SK-N-SH treated with all-trans-retinoic acid at 6 μM for 48 hours (cell line): ENCODE results near the gene ZC3H10.

ENCODE experiments used
- ATAC-seq: fragments of 200-7000 bp; cut with Tn5 transposase; 3 replicates; pipeline ENCODE4 v1.9.1; 2020; ENCODE audit warnings: mild to moderate bottlenecking, moderate library complexity
- BACH2 ChIP-seq: fragments of 250-450 bp; sonication (Bioruptor Pico); IDR thresholded peaks from 2 replicates; pipeline ENCODE4 v1.9.0; 2021; ENCODE audit warnings: mild to moderate bottlenecking, borderline replicate concordance
- CREB5 ChIP-seq: fragments of 250-450 bp; sonication (Bioruptor Pico); IDR thresholded peaks from 2 replicates; pipeline ENCODE4 v1.5.1; 2020; ENCODE audit warnings: low read depth, mild to moderate bottlenecking, moderate library complexity
- CSDC2 ChIP-seq: fragments of 250-450 bp; sonication (Bioruptor Pico); IDR thresholded peaks from 2 replicates; pipeline ENCODE4 v1.5.0; 2020; ENCODE audit warnings: mild to moderate bottlenecking, moderate library complexity
- ESRRG ChIP-seq: fragments of 250-450 bp; sonication (Bioruptor Pico); IDR thresholded peaks from 2 replicates; pipeline ENCODE4 v1.6.1; 2021; ENCODE audit warnings: mild to moderate bottlenecking
- GLIS3 ChIP-seq: fragments of 250-450 bp; sonication (Bioruptor Pico); IDR thresholded peaks from 2 replicates; pipeline ENCODE4 v1.5.0; 2020; ENCODE audit warnings: mild to moderate bottlenecking, moderate library complexity
- ISL1 ChIP-seq: fragments of 250-450 bp; sonication (Bioruptor Pico); IDR thresholded peaks from 2 replicates; pipeline ENCODE4 v2.1.2; 2022; ENCODE audit warnings: mild to moderate bottlenecking, moderate library complexity
- OSR1 ChIP-seq: fragments of 250-450 bp; sonication (Bioruptor Pico); IDR thresholded peaks from 2 replicates; pipeline ENCODE4 v1.8.0; 2022; ENCODE audit warnings: moderate library complexity, mild to moderate bottlenecking, inconsistent platforms
- PPARA ChIP-seq: fragments of 250-450 bp; sonication (Bioruptor Pico); IDR thresholded peaks from 2 replicates; pipeline ENCODE4 v1.5.0; 2020; ENCODE audit warnings: mild to moderate bottlenecking, borderline replicate concordance
- RARB ChIP-seq: fragments of 250-450 bp; sonication (Bioruptor Pico); IDR thresholded peaks from 2 replicates; pipeline ENCODE4 v1.8.0; 2021; ENCODE audit warnings: mild to moderate bottlenecking, moderate library complexity
- SNAI2 ChIP-seq: fragments of 250-450 bp; sonication (Bioruptor Pico); IDR thresholded peaks from 2 replicates; pipeline ENCODE4 v1.5.0; 2020; ENCODE audit warnings: mild to moderate bottlenecking, moderate library complexity
- TCF4 ChIP-seq: fragments of 250-450 bp; sonication (Bioruptor Pico); IDR thresholded peaks from 2 replicates; pipeline ENCODE4 v1.8.0; 2021; ENCODE audit warnings: mild to moderate bottlenecking, moderate library complexity, borderline replicate concordance
- ZC3H10 ChIP-seq: fragments of 250-450 bp; sonication (Bioruptor Pico); IDR thresholded peaks from 2 replicates; pipeline ENCODE4 v1.5.1; 2021; ENCODE audit warnings: mild to moderate bottlenecking, moderate library complexity
- ZFP3 ChIP-seq: fragments of 250-450 bp; sonication (Bioruptor Pico); IDR thresholded peaks from 2 replicates; pipeline ENCODE4 v1.5.0; 2020; ENCODE audit warnings: mild to moderate bottlenecking, moderate library complexity
- ZFP30 ChIP-seq: fragments of 450-650 bp; formaldehyde crosslinking; IDR thresholded peaks from 2 replicates; pipeline ENCODE4 v1.5.0; 2022; ENCODE audit warnings: mild to moderate bottlenecking, moderate library complexity
- ZNF70 ChIP-seq: fragments of 450-650 bp; formaldehyde crosslinking; IDR thresholded peaks from 2 replicates; pipeline ENCODE4 v1.5.0; 2020; ENCODE audit warnings: mild to moderate bottlenecking, moderate library complexity
- ZNF8 ChIP-seq: fragments of 450-650 bp; formaldehyde crosslinking; IDR thresholded peaks from 2 replicates; pipeline ENCODE4 v1.5.0; 2020; ENCODE audit warnings: mild to moderate bottlenecking, moderate library complexity
- TF ChIP-seq, protein P1 (sequence below): fragments of 250-450 bp; sonication (Bioruptor Pico); IDR thresholded peaks from 2 replicates; pipeline ENCODE4 v1.8.0; 2021; ENCODE audit warnings: low read depth, mild to moderate bottlenecking, moderate library complexity, borderline replicate concordance
- TF ChIP-seq, protein P2 (sequence below): fragments of 250-450 bp; sonication (Bioruptor Pico); IDR thresholded peaks from 2 replicates; pipeline ENCODE4 v1.8.0; 2020; ENCODE audit warnings: mild to moderate bottlenecking, moderate library complexity, borderline replicate concordance
- TF ChIP-seq, protein P3 (sequence below): fragments of 250-450 bp; sonication (Bioruptor Pico); IDR thresholded peaks from 2 replicates; pipeline ENCODE4 v1.5.0; 2020; ENCODE audit warnings: mild to moderate bottlenecking, moderate library complexity

ZC3H10 gene

GRCh38 chr12:56130876-56131275, 12.8 kb downstream of the ZC3H10 start:
- ATAC-seq: no peak
- no peak for TF ChIP-seq ZC3H10 (CRISPR knock-in tag)
- no peak for TF ChIP-seq TCF4 (CRISPR knock-in tag)
- TF ChIP-seq ZNF8 (CRISPR knock-in tag): no peak
- no peak for TF ChIP-seq ZFP30
- TF ChIP-seq ZNF70 (CRISPR knock-in tag): no peak

GRCh38 chr12:56134897-56135296, 16.8 kb downstream of the ZC3H10 start:
- no peak for ATAC-seq
- no peak for TF ChIP-seq CSDC2
- TF ChIP-seq, protein P1, sequence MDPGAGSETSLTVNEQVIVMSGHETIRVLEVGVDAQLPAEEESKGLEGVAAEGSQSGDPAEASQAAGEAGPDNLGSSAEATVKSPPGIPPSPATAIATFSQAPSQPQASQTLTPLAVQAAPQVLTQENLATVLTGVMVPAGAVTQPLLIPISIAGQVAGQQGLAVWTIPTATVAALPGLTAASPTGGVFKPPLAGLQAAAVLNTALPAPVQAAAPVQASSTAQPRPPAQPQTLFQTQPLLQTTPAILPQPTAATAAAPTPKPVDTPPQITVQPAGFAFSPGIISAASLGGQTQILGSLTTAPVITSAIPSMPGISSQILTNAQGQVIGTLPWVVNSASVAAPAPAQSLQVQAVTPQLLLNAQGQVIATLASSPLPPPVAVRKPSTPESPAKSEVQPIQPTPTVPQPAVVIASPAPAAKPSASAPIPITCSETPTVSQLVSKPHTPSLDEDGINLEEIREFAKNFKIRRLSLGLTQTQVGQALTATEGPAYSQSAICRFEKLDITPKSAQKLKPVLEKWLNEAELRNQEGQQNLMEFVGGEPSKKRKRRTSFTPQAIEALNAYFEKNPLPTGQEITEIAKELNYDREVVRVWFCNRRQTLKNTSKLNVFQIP (CRISPR knock-in tag): no peak
- no peak for TF ChIP-seq GLIS3 (CRISPR knock-in tag)
- TF ChIP-seq ESRRG (CRISPR knock-in tag): no peak
- no peak for TF ChIP-seq SNAI2 (CRISPR knock-in tag)
- TF ChIP-seq ZFP30: no peak
- no peak for TF ChIP-seq ZFP3 (CRISPR knock-in tag)
- TF ChIP-seq BACH2 (CRISPR knock-in tag): no peak
- no peak for TF ChIP-seq TCF4 (CRISPR knock-in tag)
- TF ChIP-seq ISL1: no peak

- ATAC-seq: no peak
- TF ChIP-seq CREB5 (CRISPR knock-in tag) (no peak), PPARA (CRISPR knock-in tag) (no peak), RARB (CRISPR knock-in tag) (no peak), ZNF8 (CRISPR knock-in tag) (no peak), TCF4 (CRISPR knock-in tag) (no peak), GLIS3 (CRISPR knock-in tag) (no peak), ZFP3 (CRISPR knock-in tag) (no peak), SNAI2 (CRISPR knock-in tag) (no peak), ZFP30 (no peak)
- TF ChIP-seq, protein P2, sequence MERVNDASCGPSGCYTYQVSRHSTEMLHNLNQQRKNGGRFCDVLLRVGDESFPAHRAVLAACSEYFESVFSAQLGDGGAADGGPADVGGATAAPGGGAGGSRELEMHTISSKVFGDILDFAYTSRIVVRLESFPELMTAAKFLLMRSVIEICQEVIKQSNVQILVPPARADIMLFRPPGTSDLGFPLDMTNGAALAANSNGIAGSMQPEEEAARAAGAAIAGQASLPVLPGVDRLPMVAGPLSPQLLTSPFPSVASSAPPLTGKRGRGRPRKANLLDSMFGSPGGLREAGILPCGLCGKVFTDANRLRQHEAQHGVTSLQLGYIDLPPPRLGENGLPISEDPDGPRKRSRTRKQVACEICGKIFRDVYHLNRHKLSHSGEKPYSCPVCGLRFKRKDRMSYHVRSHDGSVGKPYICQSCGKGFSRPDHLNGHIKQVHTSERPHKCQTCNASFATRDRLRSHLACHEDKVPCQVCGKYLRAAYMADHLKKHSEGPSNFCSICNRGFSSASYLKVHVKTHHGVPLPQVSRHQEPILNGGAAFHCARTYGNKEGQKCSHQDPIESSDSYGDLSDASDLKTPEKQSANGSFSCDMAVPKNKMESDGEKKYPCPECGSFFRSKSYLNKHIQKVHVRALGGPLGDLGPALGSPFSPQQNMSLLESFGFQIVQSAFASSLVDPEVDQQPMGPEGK (CRISPR knock-in tag): no peak
- TF ChIP-seq, protein P1 (CRISPR knock-in tag): no peak
Measured at GRCh38 chr12:56137853-56138571, 19.9 kb downstream of the ZC3H10 start.

DNA sequence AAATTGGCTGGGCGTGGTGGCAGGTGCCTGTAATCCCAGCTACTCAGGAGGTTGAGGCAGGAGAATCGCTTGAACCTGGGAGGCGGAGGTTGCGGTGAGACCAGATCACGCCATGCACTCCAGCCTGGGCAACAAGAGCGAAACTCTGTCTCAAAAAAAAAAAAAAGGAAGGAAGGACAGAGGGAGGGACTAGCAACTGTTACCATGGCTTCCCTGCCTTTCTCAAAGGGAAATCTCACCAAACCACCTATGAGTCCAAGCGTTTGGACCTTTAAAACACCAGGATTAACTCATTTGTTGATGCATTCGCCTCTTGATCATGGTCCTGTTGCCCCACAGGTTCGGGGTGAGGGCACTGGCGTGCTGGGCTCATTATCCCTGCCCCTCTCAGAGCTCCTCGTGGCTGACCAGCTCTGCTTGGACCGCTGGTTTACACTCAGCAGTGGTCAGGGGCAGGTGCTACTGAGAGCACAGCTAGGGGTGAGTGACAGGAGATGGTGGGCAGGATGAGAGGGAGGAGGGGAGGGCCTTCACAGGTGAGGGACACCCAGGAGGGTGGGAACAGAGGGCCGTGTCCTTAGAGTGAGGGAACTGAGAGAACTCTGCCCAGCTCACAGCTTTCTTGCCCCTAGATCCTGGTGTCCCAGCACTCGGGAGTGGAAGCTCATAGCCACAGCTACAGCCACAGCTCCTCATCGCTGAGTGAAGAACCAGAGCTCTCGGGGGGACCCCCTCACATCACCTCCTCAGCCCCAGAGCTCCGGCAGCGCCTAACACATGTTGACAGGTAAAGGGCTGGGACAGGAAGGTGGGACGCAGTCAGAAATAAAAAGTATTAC, 24.1 kb downstream of the ZC3H10 start:
- ATAC-seq: no peak
- TF ChIP-seq ZFP30 (no peak), ZFP3 (CRISPR knock-in tag) (no peak), BACH2 (CRISPR knock-in tag) (no peak), ISL1 (no peak), CREB5 (CRISPR knock-in tag) (no peak), OSR1 (no peak)
- TF ChIP-seq, protein P3, sequence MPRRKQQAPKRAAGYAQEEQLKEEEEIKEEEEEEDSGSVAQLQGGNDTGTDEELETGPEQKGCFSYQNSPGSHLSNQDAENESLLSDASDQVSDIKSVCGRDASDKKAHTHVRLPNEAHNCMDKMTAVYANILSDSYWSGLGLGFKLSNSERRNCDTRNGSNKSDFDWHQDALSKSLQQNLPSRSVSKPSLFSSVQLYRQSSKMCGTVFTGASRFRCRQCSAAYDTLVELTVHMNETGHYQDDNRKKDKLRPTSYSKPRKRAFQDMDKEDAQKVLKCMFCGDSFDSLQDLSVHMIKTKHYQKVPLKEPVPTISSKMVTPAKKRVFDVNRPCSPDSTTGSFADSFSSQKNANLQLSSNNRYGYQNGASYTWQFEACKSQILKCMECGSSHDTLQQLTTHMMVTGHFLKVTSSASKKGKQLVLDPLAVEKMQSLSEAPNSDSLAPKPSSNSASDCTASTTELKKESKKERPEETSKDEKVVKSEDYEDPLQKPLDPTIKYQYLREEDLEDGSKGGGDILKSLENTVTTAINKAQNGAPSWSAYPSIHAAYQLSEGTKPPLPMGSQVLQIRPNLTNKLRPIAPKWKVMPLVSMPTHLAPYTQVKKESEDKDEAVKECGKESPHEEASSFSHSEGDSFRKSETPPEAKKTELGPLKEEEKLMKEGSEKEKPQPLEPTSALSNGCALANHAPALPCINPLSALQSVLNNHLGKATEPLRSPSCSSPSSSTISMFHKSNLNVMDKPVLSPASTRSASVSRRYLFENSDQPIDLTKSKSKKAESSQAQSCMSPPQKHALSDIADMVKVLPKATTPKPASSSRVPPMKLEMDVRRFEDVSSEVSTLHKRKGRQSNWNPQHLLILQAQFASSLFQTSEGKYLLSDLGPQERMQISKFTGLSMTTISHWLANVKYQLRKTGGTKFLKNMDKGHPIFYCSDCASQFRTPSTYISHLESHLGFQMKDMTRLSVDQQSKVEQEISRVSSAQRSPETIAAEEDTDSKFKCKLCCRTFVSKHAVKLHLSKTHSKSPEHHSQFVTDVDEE (CRISPR knock-in tag): no peak
- TF ChIP-seq, protein P1 (CRISPR knock-in tag): no peak
